T-helper 17 cell (primary cell): ENCODE data around the gene CD7. TPM values are rescaled to one million over a fixed set of nuclear protein-coding genes. Genes with fewer than 3 reads are reported as not detected.
A peak's percentile ranks its signal among the peaks of the same experiment; 100 is the strongest.

Source experiments
- ATAC-seq: fragments of 150-1000 bp; cut with Tn5 transposase; 2 replicates; pipeline ENCODE4 v1.10.0; 2021; ENCODE audit warnings: mild to moderate bottlenecking, moderate library complexity
- DNase-seq, 3 donors: peaks; one replicate each; pipeline versions ENCODE4 v3.0.0 to v3.0.0-alpha.2; 2020 to 2021
- H3K9me3 ChIP-seq: one replicate; pipeline ENCODE4 v1.7.0; 2013; ENCODE audit warnings: low read length, mild to moderate bottlenecking; ENCODE audit not compliant: control insufficient read depth, poor library complexity, severe bottlenecking
- H3K27ac Mint-ChIP-seq: one replicate; pipeline ENCODE4 v1.8.0; 2022; ENCODE audit warnings: mild to moderate bottlenecking, moderate library complexity, mixed read lengths
- H3K27me3 Mint-ChIP-seq: one replicate; pipeline ENCODE4 v1.8.0; 2022; ENCODE audit warnings: mixed read lengths
- H3K36me3 Mint-ChIP-seq: one replicate; pipeline ENCODE4 v1.8.0; 2022; ENCODE audit warnings: low read depth, mixed read lengths
- H3K4me1 Mint-ChIP-seq: one replicate; pipeline ENCODE4 v1.8.0; 2022; ENCODE audit warnings: mild to moderate bottlenecking, mixed read lengths
- H3K4me3 Mint-ChIP-seq: one replicate; pipeline ENCODE4 v1.8.0; 2022; ENCODE audit warnings: mild to moderate bottlenecking, moderate library complexity, mixed read lengths
- total RNA-seq, 4 donors: library from RNA in 2 of 4; stranded (reverse) in 2 of 4; gene quantifications; one replicate each; pipeline ENCODE4 v1.2.3 and lab custom pipeline; 2022 to 2026

The CD7 gene
- total RNA-seq, 2 donors from 2014 or later = 119 to 122 TPM

DNA sequence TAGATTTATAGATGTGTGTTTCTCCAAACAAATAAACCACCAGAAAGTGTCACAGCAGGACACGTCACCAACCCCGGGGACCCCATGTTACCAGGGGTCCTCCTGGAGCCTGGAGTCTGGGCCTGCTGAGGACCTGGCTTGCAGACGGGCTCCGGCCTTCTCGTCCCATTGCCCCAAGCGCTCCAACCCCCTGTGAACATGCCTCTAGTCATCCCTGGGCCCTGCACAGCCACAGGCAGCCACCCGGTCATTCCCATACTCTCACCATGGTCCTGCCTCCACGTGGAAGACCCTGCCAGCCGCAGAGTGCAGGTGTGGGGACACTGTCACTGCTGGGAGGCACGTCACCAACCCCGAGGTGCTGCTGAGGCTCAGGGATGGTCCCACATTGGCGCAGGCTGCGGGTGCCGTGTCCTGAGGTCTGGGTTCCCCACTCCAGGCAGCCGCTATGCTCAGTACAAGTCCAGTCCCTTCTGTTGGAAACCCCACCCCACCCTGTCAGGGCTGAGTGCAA lies 11.6 kb upstream of the CD7 start:
- no peaks in the 10 kb centered on the region for H3K27me3 Mint-ChIP-seq
- DNase-seq = no peak
- no peak for ATAC-seq
- H3K9me3 ChIP-seq = no peaks in the 10 kb centered on the region
- H3K36me3 Mint-ChIP-seq = no peaks in the 10 kb centered on the region
- peaks cover 12% of the 10 kb centered on the region for H3K4me1 Mint-ChIP-seq
- H3K4me3 Mint-ChIP-seq = no peak overlapping the region
- no peak overlapping the region for H3K27ac Mint-ChIP-seq

DNA sequence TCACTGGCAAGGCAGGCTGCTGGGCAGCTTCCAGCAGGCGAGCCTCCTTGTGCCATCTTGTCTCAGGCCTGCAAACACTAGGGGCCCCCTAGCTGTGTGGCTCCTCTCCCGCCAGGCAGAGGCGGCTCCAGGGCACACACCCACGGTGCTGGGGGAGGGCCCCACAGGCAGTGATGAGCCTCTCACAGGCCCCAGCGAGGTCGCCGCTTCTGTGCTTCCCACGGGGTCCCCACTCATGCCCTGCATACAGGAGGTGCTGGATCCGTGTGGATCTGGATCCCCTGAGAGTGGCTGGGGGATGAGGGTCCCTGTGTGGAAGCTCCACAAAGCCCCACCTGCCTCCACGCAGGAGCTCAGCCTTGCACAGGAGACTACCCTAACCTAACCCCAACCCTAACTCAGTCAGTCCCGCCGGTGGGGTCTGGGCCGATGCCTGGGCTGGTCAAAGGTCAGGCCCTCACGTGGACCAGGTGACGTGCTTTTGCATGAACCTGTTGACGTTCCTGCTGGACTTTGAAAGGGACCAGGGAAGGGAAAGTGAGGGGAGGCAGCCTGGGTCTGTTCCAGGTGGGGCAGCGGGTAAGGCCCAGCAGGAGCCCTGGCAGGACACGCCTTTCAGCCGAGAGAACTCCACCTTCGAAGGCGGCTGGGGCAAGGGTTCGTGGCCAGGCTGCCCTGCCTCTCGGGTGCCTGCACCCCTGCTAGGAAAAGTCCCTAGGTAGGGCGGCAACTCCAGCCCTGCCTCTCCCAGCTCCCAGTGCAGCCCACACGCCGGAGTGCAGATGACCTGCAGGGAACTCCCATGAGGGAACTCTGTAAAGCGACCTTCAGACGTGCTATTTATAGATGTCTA lies 11.0 kb upstream of the CD7 start:
- DNase-seq (no peak), ATAC-seq (no peak)
- no peak overlapping the region for H3K27ac Mint-ChIP-seq

DNA sequence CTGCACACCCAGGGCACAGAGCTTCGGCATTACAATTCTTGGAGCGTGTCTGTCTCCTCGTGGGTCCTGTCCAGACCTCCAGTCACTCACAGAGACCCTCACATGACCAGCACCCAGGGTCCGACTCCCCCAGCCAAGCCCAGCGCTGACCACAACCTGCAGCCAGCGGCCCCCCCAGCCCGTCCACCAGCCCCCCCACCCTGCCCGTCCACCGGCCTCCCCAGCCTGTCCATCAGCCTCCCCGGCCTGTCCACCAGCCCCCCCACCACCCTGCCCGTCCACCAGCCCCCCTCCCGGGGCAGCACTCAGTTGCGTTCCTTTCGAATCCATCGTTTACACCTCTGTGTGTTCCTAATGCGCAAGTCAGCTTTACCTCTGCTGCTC lies 10.3 kb upstream of the CD7 start:
- Mint-ChIP-seq H3K4me3 (no peak overlapping the region), H3K4me1 (peaks cover 13% of the 10 kb centered on the region), H3K27ac (no peak overlapping the region), H3K27me3 (no peaks in the 10 kb centered on the region), H3K36me3 (no peaks in the 10 kb centered on the region)
- H3K9me3 ChIP-seq = no peaks in the 10 kb centered on the region
- no peak for ATAC-seq
- DNase-seq = no peak

More for the DNA sequence above, 11.0 kb upstream of the CD7 start:
- no peak overlapping the region for H3K4me3 Mint-ChIP-seq
- H3K4me1 Mint-ChIP-seq = peaks cover 16% of the 10 kb centered on the region
- no peaks in the 10 kb centered on the region for H3K9me3 ChIP-seq
- H3K36me3 Mint-ChIP-seq = no peaks in the 10 kb centered on the region
- H3K27me3 Mint-ChIP-seq = no peaks in the 10 kb centered on the region

DNA sequence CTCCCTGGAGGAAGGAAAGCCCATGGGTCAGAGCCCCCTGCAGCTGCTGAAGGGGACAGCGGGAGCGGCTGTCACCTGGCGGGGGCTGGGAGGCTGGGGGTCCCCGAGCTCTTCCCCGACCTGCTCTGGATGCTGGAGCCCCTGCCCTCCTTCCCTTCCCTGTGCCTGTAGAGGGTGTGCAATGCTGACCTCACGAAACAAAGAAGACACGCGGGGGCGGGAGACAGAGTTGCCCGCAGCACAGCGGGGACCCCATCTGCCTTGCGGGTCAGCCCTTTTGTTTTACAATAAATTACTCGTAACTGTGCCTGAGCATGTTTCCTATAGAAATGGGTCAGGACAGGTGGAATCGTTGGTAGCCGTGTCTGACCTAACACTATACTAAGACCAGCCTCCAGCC lies 9.9 kb upstream of the CD7 start:
- ATAC-seq (no peak), DNase-seq (no peak)
- H3K9me3 ChIP-seq = no peaks in the 10 kb centered on the region
- no peaks in the 10 kb centered on the region for H3K27me3 Mint-ChIP-seq
- H3K4me1 Mint-ChIP-seq = peaks cover 9% of the 10 kb centered on the region
- no peak overlapping the region for H3K27ac Mint-ChIP-seq
- H3K36me3 Mint-ChIP-seq = no peaks in the 10 kb centered on the region
- no peak overlapping the region for H3K4me3 Mint-ChIP-seq

DNA sequence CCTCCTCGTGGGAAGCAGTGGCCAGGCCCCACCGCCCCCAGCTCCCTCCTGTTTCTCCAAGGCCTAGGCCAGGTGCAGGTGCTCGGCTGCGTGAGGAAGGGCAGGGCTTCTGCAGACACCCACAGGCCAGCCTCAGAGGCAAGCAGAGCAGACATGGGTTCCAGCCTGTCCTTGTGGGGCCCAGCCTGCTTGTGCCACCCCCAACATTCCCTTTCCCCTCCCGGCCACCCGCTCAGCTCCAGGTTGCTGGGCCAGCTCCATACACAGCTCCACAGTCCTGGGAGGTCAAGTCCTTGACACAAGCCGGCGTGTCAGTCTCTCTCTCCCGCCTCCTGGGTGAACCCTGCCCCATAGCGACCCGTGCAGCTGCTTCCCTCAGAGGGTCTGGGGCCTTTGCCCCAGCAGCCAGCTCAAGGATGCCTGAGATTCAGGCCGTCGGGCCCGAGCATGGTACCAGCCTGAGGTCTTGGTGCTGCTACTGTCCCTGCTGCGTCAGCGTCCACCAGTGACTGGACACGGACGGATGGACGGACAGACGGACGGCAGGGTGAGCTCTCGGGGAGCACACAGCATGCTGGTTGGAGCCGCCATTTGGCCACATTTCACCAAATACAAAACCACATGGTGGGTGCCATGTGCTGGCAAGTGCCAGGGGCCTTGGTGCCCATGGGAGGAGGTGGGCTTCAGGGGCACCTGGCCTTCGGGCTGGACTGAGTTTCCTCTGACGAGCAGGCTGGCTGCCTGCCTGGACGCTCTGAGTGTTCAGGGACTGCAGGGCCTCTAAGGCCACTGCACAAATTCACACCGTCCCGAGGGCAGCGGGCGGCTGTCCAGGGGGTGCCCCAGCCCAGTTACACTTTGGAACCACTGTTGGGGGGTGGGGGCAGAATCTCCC lies 8.1 kb upstream of the CD7 start:
- no peak for ATAC-seq
- H3K36me3 Mint-ChIP-seq = no peaks in the 10 kb centered on the region
- H3K27me3 Mint-ChIP-seq = no peaks in the 10 kb centered on the region
- H3K9me3 ChIP-seq = no peaks in the 10 kb centered on the region
- H3K4me1 Mint-ChIP-seq = peaks cover 12% of the 10 kb centered on the region
- DNase-seq = no peak
- H3K4me3 Mint-ChIP-seq = no peak overlapping the region
- no peak overlapping the region for H3K27ac Mint-ChIP-seq

DNA sequence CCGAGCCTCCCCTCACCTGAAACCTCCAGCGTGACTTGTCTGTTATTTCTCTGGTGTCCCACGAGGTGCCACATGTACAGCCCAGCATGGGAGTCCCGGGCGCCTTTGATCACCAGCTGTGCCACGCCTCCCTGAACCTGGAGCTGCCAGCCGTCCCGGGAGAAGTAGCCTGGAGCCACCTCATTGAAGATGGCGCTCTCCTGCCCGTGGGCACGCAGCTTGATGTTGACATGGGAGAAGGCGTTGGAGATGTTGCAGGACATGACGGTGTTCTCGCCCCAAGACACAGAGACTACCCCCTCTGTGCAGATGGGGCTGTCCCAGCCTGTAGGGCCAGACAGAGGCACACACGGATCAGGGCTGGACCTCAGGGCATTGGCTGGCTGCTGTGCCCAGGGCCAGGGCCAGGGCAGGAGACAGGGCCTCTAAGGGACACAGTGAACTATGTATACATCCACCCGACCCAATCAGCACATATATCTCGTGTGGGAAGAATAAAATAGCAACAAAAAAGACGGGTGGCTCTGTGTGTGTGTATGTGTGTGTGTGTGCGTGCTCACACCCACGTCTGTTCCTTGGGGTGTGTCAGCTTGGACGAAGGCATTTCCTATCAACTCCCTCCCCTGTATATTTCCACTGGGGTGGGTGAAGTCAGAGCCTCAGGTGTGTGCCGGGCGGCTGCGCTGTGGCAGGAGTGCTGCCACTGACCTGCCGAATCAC lies 7.3 kb upstream of the CD7 start:
- DNase-seq (no peak), ATAC-seq (no peak)
- Mint-ChIP-seq H3K4me3 (no peak overlapping the region), H3K27ac (peak overlapping the region; percentile 29), H3K36me3 (no peaks in the 10 kb centered on the region), H3K4me1 (peaks cover 12% of the 10 kb centered on the region), H3K27me3 (no peaks in the 10 kb centered on the region)
- H3K9me3 ChIP-seq = no peaks in the 10 kb centered on the region

DNA sequence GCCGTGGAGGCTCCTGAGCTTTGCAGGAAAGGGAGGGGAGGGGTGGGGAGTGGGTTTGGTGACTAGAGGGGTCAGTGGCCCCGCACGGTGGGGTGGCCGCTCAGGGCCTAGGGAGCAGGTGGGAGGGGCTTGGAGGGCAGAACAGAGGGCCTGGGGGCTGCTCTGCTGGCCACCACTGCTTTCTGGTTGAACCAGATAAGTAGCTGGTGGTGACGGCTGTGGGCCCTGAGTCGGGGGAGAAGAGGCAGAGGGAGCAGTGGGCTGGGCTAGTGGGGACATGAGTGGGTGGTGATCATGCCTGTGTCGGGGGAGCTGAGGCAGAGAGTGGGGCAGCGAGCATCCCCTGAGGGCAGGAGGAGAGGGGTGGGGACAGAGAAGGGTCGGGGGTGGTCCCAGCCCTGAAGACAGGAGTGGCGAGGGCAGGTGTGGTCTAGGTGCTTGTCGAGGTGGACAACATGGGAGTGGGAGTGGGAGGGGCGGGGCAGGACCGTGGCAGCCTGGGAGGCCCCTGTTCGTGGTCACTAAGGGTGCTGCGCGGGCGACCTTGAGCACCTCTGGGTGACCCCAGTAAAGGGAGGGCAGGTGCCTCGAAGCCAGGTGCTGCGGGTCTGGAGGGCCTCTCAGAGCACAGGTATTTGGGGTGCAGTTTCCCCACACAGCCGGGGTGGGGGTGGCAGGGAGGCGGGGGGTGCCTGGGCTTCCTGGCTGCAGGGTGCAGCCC lies 6.3 kb upstream of the CD7 start:
- no peak for DNase-seq
- Mint-ChIP-seq H3K4me3 (no peak overlapping the region), H3K4me1 (peaks cover 12% of the 10 kb centered on the region), H3K27me3 (no peaks in the 10 kb centered on the region), H3K27ac (peak overlapping the region; percentile 14), H3K36me3 (no peaks in the 10 kb centered on the region)
- H3K9me3 ChIP-seq = no peaks in the 10 kb centered on the region
- ATAC-seq = no peak

DNA sequence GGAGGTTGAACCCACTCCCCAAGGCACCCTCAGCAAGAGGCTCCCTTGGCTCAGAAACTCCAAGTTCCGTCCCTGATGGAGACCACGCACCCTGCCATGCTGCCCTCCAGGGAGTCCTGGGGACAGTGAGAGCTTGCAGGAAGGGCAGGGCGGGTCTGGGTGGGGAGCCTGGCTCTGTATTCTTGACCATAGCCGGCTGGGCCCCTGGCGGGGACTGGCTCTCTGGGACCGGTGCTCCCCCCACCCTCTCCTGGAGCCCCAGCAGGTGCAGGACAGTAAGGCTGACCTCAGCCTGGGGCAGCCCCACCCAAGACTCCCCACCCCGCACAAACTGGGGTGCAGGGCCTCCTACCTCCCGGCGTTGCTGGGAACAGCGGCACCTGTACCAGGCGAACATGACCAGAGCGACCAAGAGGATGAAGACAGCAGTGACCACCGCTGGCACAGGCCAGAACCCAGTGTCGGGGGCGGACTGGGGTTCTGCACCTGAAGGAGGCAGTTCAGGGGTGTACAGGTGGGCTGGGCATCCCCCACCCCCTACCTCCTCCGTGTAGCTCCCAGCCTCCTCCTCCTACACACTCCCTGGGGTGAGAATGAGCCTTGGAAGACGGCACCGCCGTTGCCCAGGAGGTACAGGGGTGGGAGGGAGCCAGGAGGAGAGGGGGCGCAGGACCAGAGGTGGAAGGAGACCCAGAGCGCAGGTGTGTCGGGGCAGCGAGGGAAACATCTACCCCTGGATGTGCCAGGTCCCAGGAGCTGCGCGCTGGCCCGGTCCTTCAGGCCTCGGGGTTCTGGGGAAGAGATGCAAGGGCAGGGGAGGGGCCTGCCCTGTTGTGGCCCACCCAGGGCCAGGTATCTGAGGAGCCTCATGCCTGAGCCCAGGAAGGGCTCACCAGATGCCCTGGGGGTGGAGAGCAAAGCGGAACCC lies 5.4 kb upstream of the CD7 start:
- Mint-ChIP-seq H3K4me1 (peaks cover 12% of the 10 kb centered on the region), H3K27ac (peak overlapping the region; percentile 88), H3K4me3 (no peak overlapping the region), H3K36me3 (no peaks in the 10 kb centered on the region), H3K27me3 (no peaks in the 10 kb centered on the region)
- H3K9me3 ChIP-seq = no peaks in the 10 kb centered on the region
- ATAC-seq = no peak
- no peak for DNase-seq

DNA sequence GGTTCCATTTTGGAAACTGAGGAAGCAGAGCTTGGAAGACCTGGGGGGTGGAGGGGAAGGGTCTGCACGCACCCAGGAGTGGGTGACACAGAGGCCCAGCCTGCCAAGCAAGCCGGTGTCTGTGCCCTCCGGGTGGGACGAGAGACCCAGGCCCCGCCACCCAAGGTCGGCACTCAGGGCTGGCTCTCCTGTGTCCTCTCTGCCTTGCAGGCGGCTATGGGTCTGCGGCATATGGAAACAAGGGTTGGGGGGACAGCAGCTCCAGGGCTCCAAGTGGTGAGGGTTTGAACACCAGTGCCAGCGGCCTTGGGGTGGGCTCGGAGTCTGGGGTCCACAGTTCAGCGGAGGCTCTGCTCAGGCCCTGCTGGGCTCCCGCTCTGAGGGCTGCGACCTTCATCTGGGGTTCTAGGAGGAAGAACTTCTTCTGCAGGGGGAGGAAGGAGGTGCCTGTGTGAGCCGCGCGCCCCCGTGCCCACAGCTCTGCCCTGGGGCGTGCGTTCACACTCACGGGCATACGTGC lies 4.6 kb upstream of the CD7 start:
- H3K4me1 Mint-ChIP-seq = peaks cover 15% of the 10 kb centered on the region
- H3K36me3 Mint-ChIP-seq = no peaks in the 10 kb centered on the region
- ATAC-seq (no peak), DNase-seq (no peak)
- no peaks in the 10 kb centered on the region for H3K27me3 Mint-ChIP-seq
- peak overlapping the region; percentile 88 for H3K27ac Mint-ChIP-seq
- no peak overlapping the region for H3K4me3 Mint-ChIP-seq
- no peaks in the 10 kb centered on the region for H3K9me3 ChIP-seq

DNA sequence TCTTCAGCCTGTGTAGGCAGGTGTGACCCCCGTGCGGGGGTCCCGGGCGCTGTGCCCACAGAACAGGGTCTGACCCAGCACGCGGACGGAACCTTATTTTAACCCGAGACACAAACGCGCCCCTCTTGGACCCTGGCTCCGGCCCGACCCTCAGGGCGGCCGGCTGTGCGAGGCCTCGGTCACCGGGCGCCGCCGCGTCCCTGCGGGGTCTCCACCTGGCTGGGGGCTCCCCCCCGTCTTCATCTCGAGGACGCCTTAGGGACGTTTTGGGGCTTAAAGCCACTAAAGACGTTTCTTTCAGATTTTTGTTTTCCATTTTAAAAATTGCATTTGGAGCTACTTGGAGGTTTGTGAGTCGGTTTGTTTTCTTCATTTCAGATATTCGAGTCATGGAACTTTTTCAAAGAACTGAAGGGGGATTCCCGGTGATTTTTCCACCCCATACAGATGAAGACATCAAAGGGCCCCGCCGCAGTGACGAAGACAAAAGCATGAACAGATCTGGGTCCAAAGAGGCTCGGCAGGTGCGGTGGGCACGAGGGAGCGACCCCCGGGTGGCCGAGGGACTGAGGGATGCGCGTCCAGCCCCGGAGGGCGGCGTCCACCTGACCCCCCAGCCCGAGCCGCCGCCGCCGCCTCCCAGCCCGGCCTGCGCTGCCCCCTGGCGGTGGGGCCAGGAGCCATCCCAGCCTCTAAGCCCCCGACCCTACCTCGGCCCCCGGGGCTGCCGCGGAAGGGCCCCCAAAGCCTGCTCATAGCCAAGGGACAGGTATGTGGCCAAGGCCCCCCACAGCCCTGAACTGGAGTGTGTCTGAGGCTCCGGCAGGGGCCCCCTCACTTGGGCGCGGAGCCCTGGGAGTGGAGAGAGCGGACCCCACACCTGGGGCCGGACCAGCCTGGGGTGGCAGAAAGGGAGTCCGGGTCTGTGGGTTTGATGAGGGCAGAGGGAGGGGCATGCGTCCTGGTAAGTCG lies 3.8 kb upstream of the CD7 start:
- H3K27ac Mint-ChIP-seq = peak overlapping the region; percentile 88
- no peaks in the 10 kb centered on the region for H3K36me3 Mint-ChIP-seq
- DNase-seq (peak; percentile 64 to 71 (median 68)), ATAC-seq (peak; percentile 78)
- no peaks in the 10 kb centered on the region for H3K27me3 Mint-ChIP-seq
- no peaks in the 10 kb centered on the region for H3K9me3 ChIP-seq
- peak overlapping the region; percentile 85 for H3K4me3 Mint-ChIP-seq
- H3K4me1 Mint-ChIP-seq = peaks cover 15% of the 10 kb centered on the region
